Measurements from ENCODE around the gene LMOD2. TPM values are rescaled to one million over a fixed set of nuclear protein-coding genes. Genes with fewer than 3 reads are reported as not detected.

Gene LMOD2
- total and polyA plus RNA-seq, 9 of the 15 experiments (the other 6 are each of a cell fraction or from before 2014, with no cell fraction given): 0.04 TPM; not detected in 8

DNA sequence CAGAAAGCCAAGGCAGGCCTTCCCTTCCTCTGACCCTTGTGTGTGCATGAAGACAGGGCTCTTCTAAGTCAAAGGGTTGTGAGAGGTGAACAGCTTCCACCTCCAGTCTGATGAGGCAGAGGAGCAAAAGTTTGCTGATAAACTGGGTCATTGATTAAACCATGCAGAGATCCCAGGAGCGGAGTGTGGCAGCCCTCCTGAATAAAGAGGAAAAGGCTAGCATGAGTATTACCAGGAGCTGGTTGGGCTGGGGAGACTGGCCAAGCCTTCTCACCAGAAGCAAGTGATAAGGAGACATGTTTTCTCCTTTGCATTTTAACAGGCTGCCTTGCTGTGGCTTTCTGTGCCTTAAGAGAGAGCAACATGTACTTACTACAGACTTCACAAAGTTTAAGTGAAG lies 10.2 kb downstream of the LMOD2 start (continued):
- no peak for TF ChIP-seq GATA2 (CRISPR knock-in tag; IDR thresholded peaks at IDR 0.05)
- no peak for TF ChIP-seq MCM7 (IDR thresholded peaks at IDR 0.05)
- TF ChIP-seq JUNB (CRISPR knock-in tag; conservative IDR thresholded peaks at IDR 0.05): no peak
- TF ChIP-seq, protein P1, sequence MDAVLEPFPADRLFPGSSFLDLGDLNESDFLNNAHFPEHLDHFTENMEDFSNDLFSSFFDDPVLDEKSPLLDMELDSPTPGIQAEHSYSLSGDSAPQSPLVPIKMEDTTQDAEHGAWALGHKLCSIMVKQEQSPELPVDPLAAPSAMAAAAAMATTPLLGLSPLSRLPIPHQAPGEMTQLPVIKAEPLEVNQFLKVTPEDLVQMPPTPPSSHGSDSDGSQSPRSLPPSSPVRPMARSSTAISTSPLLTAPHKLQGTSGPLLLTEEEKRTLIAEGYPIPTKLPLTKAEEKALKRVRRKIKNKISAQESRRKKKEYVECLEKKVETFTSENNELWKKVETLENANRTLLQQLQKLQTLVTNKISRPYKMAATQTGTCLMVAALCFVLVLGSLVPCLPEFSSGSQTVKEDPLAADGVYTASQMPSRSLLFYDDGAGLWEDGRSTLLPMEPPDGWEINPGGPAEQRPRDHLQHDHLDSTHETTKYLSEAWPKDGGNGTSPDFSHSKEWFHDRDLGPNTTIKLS (IDR thresholded peaks at IDR 0.05; ENCODE audit: borderline replicate concordance, low read depth): no peak
- TF ChIP-seq EHMT2 (IDR thresholded peaks at IDR 0.05): no peak
- TF ChIP-seq, protein P2, sequence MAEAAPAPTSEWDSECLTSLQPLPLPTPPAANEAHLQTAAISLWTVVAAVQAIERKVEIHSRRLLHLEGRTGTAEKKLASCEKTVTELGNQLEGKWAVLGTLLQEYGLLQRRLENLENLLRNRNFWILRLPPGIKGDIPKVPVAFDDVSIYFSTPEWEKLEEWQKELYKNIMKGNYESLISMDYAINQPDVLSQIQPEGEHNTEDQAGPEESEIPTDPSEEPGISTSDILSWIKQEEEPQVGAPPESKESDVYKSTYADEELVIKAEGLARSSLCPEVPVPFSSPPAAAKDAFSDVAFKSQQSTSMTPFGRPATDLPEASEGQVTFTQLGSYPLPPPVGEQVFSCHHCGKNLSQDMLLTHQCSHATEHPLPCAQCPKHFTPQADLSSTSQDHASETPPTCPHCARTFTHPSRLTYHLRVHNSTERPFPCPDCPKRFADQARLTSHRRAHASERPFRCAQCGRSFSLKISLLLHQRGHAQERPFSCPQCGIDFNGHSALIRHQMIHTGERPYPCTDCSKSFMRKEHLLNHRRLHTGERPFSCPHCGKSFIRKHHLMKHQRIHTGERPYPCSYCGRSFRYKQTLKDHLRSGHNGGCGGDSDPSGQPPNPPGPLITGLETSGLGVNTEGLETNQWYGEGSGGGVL (CRISPR knock-in tag; IDR thresholded peaks at IDR 0.05): no peak
- no peak for TF ChIP-seq ATF1 (CRISPR knock-in tag; IDR thresholded peaks at IDR 0.05)
- TF ChIP-seq ATF1 (tag; IDR thresholded peaks at IDR 0.05): no peak
- no peak for TF ChIP-seq ZC3H4 (CRISPR knock-in tag; IDR thresholded peaks at IDR 0.05; ENCODE audit: borderline replicate concordance)
- TF ChIP-seq, protein P3, sequence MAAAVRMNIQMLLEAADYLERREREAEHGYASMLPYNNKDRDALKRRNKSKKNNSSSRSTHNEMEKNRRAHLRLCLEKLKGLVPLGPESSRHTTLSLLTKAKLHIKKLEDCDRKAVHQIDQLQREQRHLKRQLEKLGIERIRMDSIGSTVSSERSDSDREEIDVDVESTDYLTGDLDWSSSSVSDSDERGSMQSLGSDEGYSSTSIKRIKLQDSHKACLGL (CRISPR knock-in tag; IDR thresholded peaks at IDR 0.05; ENCODE audit: borderline replicate concordance, poor library complexity, severe bottlenecking): no peak
- TF ChIP-seq ADNP (tag; IDR thresholded peaks at IDR 0.05): no peak
- TF ChIP-seq KHSRP (IDR thresholded peaks at IDR 0.05): no peak
- TF ChIP-seq ASH1L (IDR thresholded peaks at IDR 0.05; ENCODE audit: borderline replicate concordance, low read depth, partially characterized antibody): no peak
- no peak for TF ChIP-seq ARID1B (IDR thresholded peaks at IDR 0.05)
- TF ChIP-seq POLR2AphosphoS5 (IDR thresholded peaks at IDR 0.05; ENCODE audit: control insufficient read depth, insufficient read depth, low read depth, low read length): no peak
- no peak for TF ChIP-seq ZNF431 (CRISPR knock-in tag; IDR thresholded peaks at IDR 0.05)
- no peak for TF ChIP-seq ZC3H11A (IDR thresholded peaks at IDR 0.05; ENCODE audit: low read depth, low read length)
